HepG2 (cell line): Measurements from ENCODE around the gene MTM1. TPM values are rescaled to one million over a fixed set of nuclear protein-coding genes. Genes with fewer than 3 reads are reported as not detected.

Source experiments
- ATAC-seq: fragments of 200-7000 bp; cut with Tn5 transposase; 3 replicates; pipeline ENCODE4 v1.9.1; 2020; ENCODE audit warnings: mild to moderate bottlenecking, moderate library complexity
- BruUV-seq: library from RNA; stranded (reverse); fragments of 400-500 nt; replicated peaks from 2 replicates; lab custom pipeline; 2021; lab: Mats Ljungman, UMichigan
- CTCF ChIA-PET: fragments of 300-600 bp; formaldehyde crosslinking; extraction: SDS; loops from one replicate; lab custom pipeline; 2021; ENCODE audit warnings: low total read pairs, inconsistent platforms, low intra/inter-chr PET ratio; lab: Yijun Ruan, JAX
- POLR2A ChIA-PET: fragments of 350-600 bp; sonication (Branson Sonifier 250); formaldehyde crosslinking; loops from one replicate; lab custom pipeline; 2020; ENCODE audit warnings: antibody characterized with exemption, inconsistent platforms; lab: Yijun Ruan, JAX
- DNase-seq: peaks from one replicate; pipeline ENCODE4 v3.0.0-alpha.2; 2015; ENCODE audit warnings: low spot score
- FAIRE-seq: peaks from 3 replicates; lab custom pipeline; 2011; peaks lifted over from hg19 to GRCh38; lab: Jason Lieb, UNC
- H2AFZ ChIP-seq: one replicate; pipeline ENCODE4 v1.6.1; 2011; ENCODE audit warnings: low read length, inconsistent platforms
- H3K27ac ChIP-seq: fragments of 300-600 bp; 3 replicates; pipeline ENCODE4 v1.8.0; 2011; ENCODE audit warnings: mixed run types, mild to moderate bottlenecking, mixed read lengths, low read length, inconsistent platforms; ENCODE audit not compliant: insufficient read depth; ENCODE audit errors: extremely low read length
- H3K27me3 ChIP-seq, 2 experiments: fragments of 200-600 bp in 1 of 2; 2 replicates in 1 of 2; 3 replicates in 1 of 2; pipeline versions ENCODE4 v1.6.0 to v1.8.0; 2011; ENCODE audit warnings: low read length in 2 of 2, mild to moderate bottlenecking in 2 of 2, moderate library complexity in 2 of 2, inconsistent platforms in 1 of 2; ENCODE audit not compliant: insufficient read depth in 2 of 2, control insufficient read depth in 1 of 2
- H3K36me3 ChIP-seq, 2 experiments: fragments of 200-600 bp in 1 of 2; replicated peaks in 1 of 2; 2 replicates in 1 of 2; 3 replicates in 1 of 2; pipeline versions ENCODE4 v1.5.1 to v1.8.0; 2011; ENCODE audit warnings: low read length in 2 of 2, inconsistent platforms in 1 of 2; ENCODE audit not compliant: insufficient read depth in 2 of 2, control insufficient read depth in 1 of 2
- H3K4me1 ChIP-seq: 2 replicates; pipeline ENCODE4 v1.5.1; 2012; ENCODE audit warnings: low read length, inconsistent platforms; ENCODE audit not compliant: insufficient read depth
- H3K4me2 ChIP-seq: 2 replicates; pipeline ENCODE4 v1.6.0; 2011; ENCODE audit warnings: low read depth, low read length, inconsistent platforms
- H3K4me3 ChIP-seq, 3 experiments: fragments of 200-600 bp in 1 of 3; sonication (generic), shearing (Covaris generic) in 1 of 3; replicated peaks in 1 of 3; 2 replicates each; pipeline ENCODE4 v1.5.1; 2011 to 2016; ENCODE audit warnings: low read length in 3 of 3, inconsistent platforms in 2 of 3, low read depth in 2 of 3, mild to moderate bottlenecking in 2 of 3, control low read depth in 1 of 3, mixed read lengths in 1 of 3; ENCODE audit not compliant: insufficient read depth in 1 of 3
- H3K79me2 ChIP-seq: one replicate; pipeline ENCODE4 v1.6.1; 2011; ENCODE audit warnings: low read length, inconsistent platforms; ENCODE audit not compliant: insufficient read depth
- H3K9ac ChIP-seq: 2 replicates; pipeline ENCODE4 v1.6.0; 2011; ENCODE audit warnings: mild to moderate bottlenecking, low read depth, low read length, inconsistent platforms; ENCODE audit not compliant: insufficient read depth
- H3K9me3 ChIP-seq: 2 replicates; pipeline ENCODE4 v1.5.1; 2012; ENCODE audit warnings: mild to moderate bottlenecking, low read length
- H4K20me1 ChIP-seq: 2 replicates; pipeline ENCODE4 v1.6.0; 2011; ENCODE audit warnings: inconsistent platforms, mild to moderate bottlenecking, low read length, moderate library complexity; ENCODE audit not compliant: insufficient read depth
- CEBPG ChIP-seq: IDR thresholded peaks from 2 replicates; pipeline ENCODE4 v1.6.1; 2016
- HIVEP1 ChIP-seq: sonication (generic); formaldehyde crosslinking; IDR thresholded peaks from 2 replicates; pipeline ENCODE4 v1.4.0; 2020; ENCODE audit warnings: mild to moderate bottlenecking, missing genetic modification reagents
- KAT2B ChIP-seq: fragments of 150-350 bp; IDR thresholded peaks from 2 replicates; pipeline ENCODE4 v1.6.1; 2014; ENCODE audit warnings: low read depth, low read length, borderline replicate concordance
- MTF1 ChIP-seq: sonication (generic); formaldehyde crosslinking; IDR thresholded peaks from 2 replicates; pipeline ENCODE4 v1.5.0; 2020; ENCODE audit warnings: missing genetic modification reagents
- NFRKB ChIP-seq: fragments of 450-650 bp; IDR thresholded peaks from 2 replicates; pipeline ENCODE4 v1.6.1; 2017
- PITX1 ChIP-seq: sonication (generic); formaldehyde crosslinking; IDR thresholded peaks from 2 replicates; pipeline ENCODE4 v1.5.1; 2020; ENCODE audit warnings: mild to moderate bottlenecking, missing genetic modification reagents
- ZFP36L2 ChIP-seq: sonication (generic); formaldehyde crosslinking; IDR thresholded peaks from 2 replicates; pipeline ENCODE4 v1.4.0; 2020; ENCODE audit warnings: missing genetic modification reagents
- ZNF512 ChIP-seq: sonication (generic); formaldehyde crosslinking; IDR thresholded peaks from 2 replicates; pipeline ENCODE4 v1.4.0; 2020; ENCODE audit warnings: mild to moderate bottlenecking, missing genetic modification reagents
- ZNF598 ChIP-seq: sonication (generic); formaldehyde crosslinking; IDR thresholded peaks from 2 replicates; pipeline ENCODE4 v1.5.1; 2020; ENCODE audit warnings: mild to moderate bottlenecking, missing genetic modification reagents, borderline replicate concordance
- ZSCAN21 ChIP-seq: sonication (generic); formaldehyde crosslinking; IDR thresholded peaks from 2 replicates; pipeline ENCODE4 v1.8.0; 2022; ENCODE audit warnings: mild to moderate bottlenecking, missing genetic modification reagents, moderate library complexity, borderline replicate concordance
- ZUFSP ChIP-seq: sonication (generic); formaldehyde crosslinking; IDR thresholded peaks from 2 replicates; pipeline ENCODE4 v1.9.0; 2021; ENCODE audit warnings: missing genetic modification reagents, mild to moderate bottlenecking, borderline replicate concordance
- ZXDC ChIP-seq: sonication (generic); formaldehyde crosslinking; IDR thresholded peaks from 2 replicates; pipeline ENCODE4 v1.5.0; 2020; ENCODE audit warnings: mild to moderate bottlenecking, missing genetic modification reagents
- WGBS: methylation state at CpG from one replicate; pipeline ENCODE4 v1.1.6; 2017; ENCODE audit warnings: low lambda C conversion rate; 5-methylcytosine and 5-hydroxymethylcytosine counted together
- in situ Hi-C: cut with HindIII; loops from 2 replicates; pipeline ENCODE4 v1.10.0; 2017; ENCODE audit warnings: low pct_unique_long_range_greater_than_20kb; ENCODE audit not compliant: extremely low pct_ligation_motif_present
- intact Hi-C: fragments of 100-400 bp; cut with micrococcal nuclease; formaldehyde crosslinking; loops from one replicate; pipeline ENCODE4 v1.10.0; 2022; ENCODE audit not compliant: unreplicated experiment
- polyA plus RNA-seq, 8 experiments: library from polyadenylated mRNA; depleted of rRNA in 3 of 8; stranded (reverse) in 7 of 8; unstranded in 1 of 8; fragments of >200 nt; fragmentation: Illumina TruSeq in 4 of 8; extraction: Trizol in 4 of 8; gene quantifications; 2 replicates each; pipeline versions ENCODE4 v1.2.1 to v1.2.3, GENCODE V29; 2011 to 2016; ENCODE audit warnings: low read depth in 4 of 8, missing spikeins in 1 of 8, mixed read lengths in 1 of 8; ENCODE audit not compliant: insufficient read depth in 1 of 8
- total RNA-seq, 5 experiments: library from RNA; depleted of rRNA; stranded (reverse); fragments of >200 nt; fragmentation: Illumina TruSeq; extraction: Trizol; gene quantifications; 2 replicates each; pipeline ENCODE4 v1.2.3, GENCODE V29; 2016; ENCODE audit warnings: low read depth in 1 of 5

The MTM1 gene
- total and polyA plus RNA-seq, 2 of the 13 experiments (the other 11 are each of a cell fraction or from before 2014, with no cell fraction given) = 12.0 to 15.2 TPM

GRCh38 chrX:150649096-150649870, 80.9 kb downstream of the MTM1 start:
- no TSS peak for BruUV-seq
- no peaks in the 10 kb centered on the region for H3K27me3 ChIP-seq
- CTCF ChIA-PET = no interaction called here
- FAIRE-seq (no peak), DNase-seq (no peak), ATAC-seq (no peak)
- no peak overlapping the region for H3K4me2 ChIP-seq
- peaks cover 4 to 34% of the 10 kb centered on the region in 2 experiments; a peak in 1 of 5 replicates for H3K36me3 ChIP-seq
- no peak overlapping the region for H3K4me3 ChIP-seq
- H2AFZ ChIP-seq = no peak overlapping the region
- in situ Hi-C loops = no loop called here
- intact Hi-C loops = no loop called here
- H3K4me1 ChIP-seq = no peaks in the 10 kb centered on the region
- no peaks in the 10 kb centered on the region for H3K79me2 ChIP-seq
- TF ChIP-seq CEBPG (CRISPR knock-in tag) = no peak
- TF ChIP-seq ZUFSP (CRISPR knock-in tag) = no peak
- no peak for TF ChIP-seq NFRKB
- no peak for TF ChIP-seq KAT2B
- no peak for TF ChIP-seq ZNF512
- no peak for TF ChIP-seq MTF1 (CRISPR knock-in tag)
- no peak for TF ChIP-seq ZFP36L2 (CRISPR knock-in tag)
- TF ChIP-seq ZNF598 (CRISPR knock-in tag) = no peak
- no peak for TF ChIP-seq HIVEP1
- no peak for TF ChIP-seq PITX1
- TF ChIP-seq ZXDC (CRISPR knock-in tag) = no peak
- TF ChIP-seq ZSCAN21 (CRISPR knock-in tag) = no peak
- no peaks in the 10 kb centered on the region for H3K9me3 ChIP-seq
- WGBS = over 99% methylated on average over 6 of the region's 8 CpGs
- POLR2A ChIA-PET = no interaction called here
- H3K27ac ChIP-seq = no peak overlapping the region
- no peaks in the 10 kb centered on the region for H4K20me1 ChIP-seq
- H3K9ac ChIP-seq = no peak overlapping the region
